HEK293 (cell line): ENCODE data around the gene MRPL44.

Experiments
- CTCF ChIP-seq: fragments of 450-650 bp; formaldehyde crosslinking; IDR thresholded peaks from 2 replicates; pipeline ENCODE4 v1.5.1; 2016; ENCODE audit warnings: missing biosample characterization, missing genetic modification characterization
- KLF9 ChIP-seq: fragments of 450-650 bp; formaldehyde crosslinking; IDR thresholded peaks from 2 replicates; pipeline ENCODE4 v1.5.1; 2016; ENCODE audit warnings: missing biosample characterization, missing genetic modification characterization, low read depth
- ZEB2 ChIP-seq: fragments of 450-650 bp; formaldehyde crosslinking; IDR thresholded peaks from 2 replicates; pipeline ENCODE4 v1.5.1; 2016; ENCODE audit warnings: missing biosample characterization, missing genetic modification characterization
- ZNF670 ChIP-seq: fragments of 450-650 bp; formaldehyde crosslinking; IDR thresholded peaks from 2 replicates; pipeline ENCODE4 v1.5.1; 2016; ENCODE audit warnings: missing biosample characterization, missing genetic modification characterization, low read depth

GRCh38 chr2:224011837-224012236 lies 54.6 kb downstream of the MRPL44 start:
- TF ChIP-seq CTCF (tag by site-specific recombination) (no peak), ZNF670 (tag by site-specific recombination) (no peak), ZEB2 (tag by site-specific recombination) (no peak), KLF9 (no peak)
